Breast epithelium (tissue), 4 donors: ENCODE measurements around the gene FBLN2. TPM values are rescaled to one million over a fixed set of nuclear protein-coding genes. Genes with fewer than 3 reads are reported as not detected.
"Not testable (repeated sequence)": the region's sequence is repeated elsewhere in the genome, so short reads cannot be mapped to it uniquely, and the experiment has no call there.

Source experiments
- DNase-seq, 2 donors: peaks; one replicate each; pipeline ENCODE4 v3.0.0-alpha.2; 2019; ENCODE audit warnings: low spot score in 2 of 2
- H3K27ac ChIP-seq, 2 donors: fragments of 200-600 bp; sonication (generic) in 1 of 2; one replicate each; pipeline ENCODE4 v1.5.1; 2016 to 2019; ENCODE audit warnings: mild to moderate bottlenecking in 1 of 2
- H3K27me3 ChIP-seq, 2 donors: fragments of 200-600 bp; sonication (generic) in 1 of 2; one replicate each; pipeline versions ENCODE4 v1.5.1 to v1.6.0; 2017 to 2019; ENCODE audit warnings: control low read depth in 1 of 2, mild to moderate bottlenecking in 1 of 2
- H3K36me3 ChIP-seq: fragments of 200-600 bp; one replicate; pipeline ENCODE4 v1.5.1; 2019
- H3K4me1 ChIP-seq, 2 donors: fragments of 200-600 bp; sonication (generic); one replicate each; pipeline ENCODE4 v1.5.1; 2016 to 2019; ENCODE audit warnings: control low read depth in 1 of 2
- H3K4me3 ChIP-seq, 3 donors: fragments of 200-600 bp; sonication (generic); 1 replicate in 2 of 3; 2 replicates in 1 of 3; pipeline ENCODE4 v1.5.1; 2016 to 2019; ENCODE audit warnings: mild to moderate bottlenecking in 3 of 3, moderate library complexity in 2 of 3
- H3K9me3 ChIP-seq, 2 donors: fragments of 200-600 bp; sonication (generic) in 1 of 2; one replicate each; pipeline ENCODE4 v1.5.1; 2016 to 2019; ENCODE audit warnings: control low read depth in 1 of 2
- POLR2A ChIP-seq: fragments of 450-650 bp; IDR thresholded peaks from one replicate; pipeline ENCODE4 v1.6.1; 2016; ENCODE audit warnings: antibody characterized with exemption, mild to moderate bottlenecking, moderate library complexity
- POLR2AphosphoS5 ChIP-seq, 3 donors: sonication (generic); formaldehyde crosslinking; IDR thresholded peaks; one replicate each; pipeline ENCODE4 v1.6.1; 2017; ENCODE audit warnings: antibody characterized with exemption in 3 of 3
- intact Hi-C: fragments of 100-400 bp; cut with DNase I; formaldehyde crosslinking; loops from one replicate; pipeline ENCODE4 v1.15.1; 2023; ENCODE audit warnings: low total_unique reads
- total RNA-seq, 3 donors: library from RNA; depleted of rRNA; stranded (reverse); fragments of >200 nt; gene quantifications; one replicate each; pipeline ENCODE4 v1.1.0, GENCODE V29; 2016
- TF ChIP-seq, protein P1 (sequence below), 3 donors: fragments of 450-650 bp; IDR thresholded peaks; one replicate each; pipeline ENCODE4 v1.5.1; 2016 to 2017; ENCODE audit warnings: antibody characterized with exemption in 3 of 3, mild to moderate bottlenecking in 3 of 3, moderate library complexity in 3 of 3

FBLN2 gene
- total RNA-seq, 3 donors from 2014 or later, result 43.5 to 663 (median 81.3) TPM

GRCh38 chr3:13559764-13560525 is 11.0 kb downstream of the FBLN2 start:
- no peaks in the 10 kb centered on the region for H3K36me3 ChIP-seq
- no peaks in the 10 kb centered on the region for H3K9me3 ChIP-seq
- intact Hi-C loops, result no loop called here
- TF ChIP-seq, protein P1, sequence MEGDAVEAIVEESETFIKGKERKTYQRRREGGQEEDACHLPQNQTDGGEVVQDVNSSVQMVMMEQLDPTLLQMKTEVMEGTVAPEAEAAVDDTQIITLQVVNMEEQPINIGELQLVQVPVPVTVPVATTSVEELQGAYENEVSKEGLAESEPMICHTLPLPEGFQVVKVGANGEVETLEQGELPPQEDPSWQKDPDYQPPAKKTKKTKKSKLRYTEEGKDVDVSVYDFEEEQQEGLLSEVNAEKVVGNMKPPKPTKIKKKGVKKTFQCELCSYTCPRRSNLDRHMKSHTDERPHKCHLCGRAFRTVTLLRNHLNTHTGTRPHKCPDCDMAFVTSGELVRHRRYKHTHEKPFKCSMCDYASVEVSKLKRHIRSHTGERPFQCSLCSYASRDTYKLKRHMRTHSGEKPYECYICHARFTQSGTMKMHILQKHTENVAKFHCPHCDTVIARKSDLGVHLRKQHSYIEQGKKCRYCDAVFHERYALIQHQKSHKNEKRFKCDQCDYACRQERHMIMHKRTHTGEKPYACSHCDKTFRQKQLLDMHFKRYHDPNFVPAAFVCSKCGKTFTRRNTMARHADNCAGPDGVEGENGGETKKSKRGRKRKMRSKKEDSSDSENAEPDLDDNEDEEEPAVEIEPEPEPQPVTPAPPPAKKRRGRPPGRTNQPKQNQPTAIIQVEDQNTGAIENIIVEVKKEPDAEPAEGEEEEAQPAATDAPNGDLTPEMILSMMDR (IDR thresholded peaks at IDR 0.05), result no peak
- TF ChIP-seq POLR2A, result no peak
- no peak for TF ChIP-seq POLR2AphosphoS5 (IDR thresholded peaks at IDR 0.05)
- peak overlapping the region; percentile 3 to 61 for H3K27ac ChIP-seq
- H3K27me3 ChIP-seq, result no peaks in the 10 kb centered on the region
- H3K4me1 ChIP-seq, result no peaks in the 10 kb centered on the region
- H3K4me3 ChIP-seq, result no peak overlapping the region
- no peak for DNase-seq

DNA sequence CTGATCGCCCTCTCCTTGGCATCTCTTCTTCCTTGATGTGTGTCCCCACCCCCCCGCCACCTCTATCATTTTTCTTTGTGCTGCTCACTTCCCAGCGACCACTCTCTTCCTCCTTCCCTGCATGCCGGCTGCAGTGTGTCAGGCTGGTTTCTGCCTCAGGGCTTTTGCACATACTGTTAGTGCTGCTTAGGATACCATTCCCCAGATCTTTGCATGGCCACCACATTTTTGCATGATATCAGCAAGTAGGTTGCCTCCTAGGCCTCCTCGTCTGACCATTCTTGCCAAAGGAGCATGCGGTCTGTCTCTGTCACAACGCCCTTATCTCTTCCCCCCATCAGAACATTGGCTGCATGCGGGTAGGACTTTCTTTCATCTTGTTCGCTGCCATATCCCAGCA is 12.5 kb downstream of the FBLN2 start:
- no peak overlapping the region for H3K4me3 ChIP-seq
- intact Hi-C loops, result no loop called here
- TF ChIP-seq POLR2AphosphoS5 (IDR thresholded peaks at IDR 0.05) (no peak), POLR2A (no peak)
- TF ChIP-seq, protein P1 (IDR thresholded peaks at IDR 0.05), result no peak
- DNase-seq, result no peak
- no peaks in the 10 kb centered on the region for H3K36me3 ChIP-seq
- H3K27me3 ChIP-seq, result no peaks in the 10 kb centered on the region
- H3K4me1 ChIP-seq, result no peaks in the 10 kb centered on the region
- H3K27ac ChIP-seq, result no peak overlapping the region
- H3K9me3 ChIP-seq, result no peaks in the 10 kb centered on the region

- Histone ChIP-seq H3K27ac (no peak overlapping the region), H3K9me3 (no peaks in the 10 kb centered on the region), H3K27me3 (no peaks in the 10 kb centered on the region), H3K4me3 (no peak overlapping the region), H3K36me3 (no peaks in the 10 kb centered on the region), H3K4me1 (no peaks in the 10 kb centered on the region)
- DNase-seq, result no peak
- TF ChIP-seq POLR2A, result no peak
- no peak for TF ChIP-seq POLR2AphosphoS5 (IDR thresholded peaks at IDR 0.05)
- TF ChIP-seq, protein P1 (IDR thresholded peaks at IDR 0.05), result no peak
- intact Hi-C loops, result no loop called here
Measured at GRCh38 chr3:13561967-13562366, 13.0 kb downstream of the FBLN2 start.

DNA sequence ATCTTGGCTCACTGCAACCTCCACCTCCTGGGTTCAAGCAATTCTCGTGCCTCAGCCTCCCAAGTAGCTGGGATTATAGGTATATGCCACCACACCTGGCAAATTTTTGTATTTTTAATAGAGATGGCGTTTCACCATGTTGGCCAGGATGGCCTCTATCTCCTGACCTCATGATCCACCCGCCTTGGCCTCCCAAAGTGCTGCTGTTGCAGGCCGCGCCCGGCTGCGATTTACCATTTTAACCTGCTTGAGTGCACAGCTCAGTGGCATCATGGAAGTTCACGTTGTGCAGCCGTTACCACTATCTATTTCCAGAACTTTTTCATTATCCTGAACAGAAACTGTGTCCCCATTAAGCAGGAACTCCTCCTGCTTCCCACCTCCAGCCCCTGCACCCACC is 13.5 kb downstream of the FBLN2 start:
- H3K4me3 ChIP-seq, H3K9me3 ChIP-seq, H3K27ac ChIP-seq, H3K27me3 ChIP-seq, H3K4me1 ChIP-seq, intact Hi-C loops, DNase-seq, H3K36me3 ChIP-seq: not testable (repeated sequence)

DNA sequence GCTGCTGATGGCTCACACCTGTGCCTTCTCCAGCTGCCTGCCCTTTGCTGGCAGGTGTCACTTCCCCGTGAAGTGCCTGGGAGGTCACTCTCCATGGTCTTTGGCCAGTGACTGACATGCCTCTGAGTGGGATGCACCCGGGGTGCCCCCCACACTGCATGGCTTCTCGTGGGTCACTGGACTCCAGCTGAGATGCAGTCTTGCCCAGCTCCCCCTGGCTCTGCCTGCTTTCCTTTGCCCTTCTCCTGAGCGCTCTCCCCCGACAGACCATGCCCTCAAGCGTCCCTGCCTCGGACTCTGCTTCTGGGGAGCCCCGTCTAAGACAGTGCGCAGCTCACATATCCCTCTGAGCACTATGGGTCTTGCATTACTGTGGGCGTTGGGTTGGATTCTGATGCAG is 14.4 kb downstream of the FBLN2 start:
- Histone ChIP-seq H3K36me3 (no peaks in the 10 kb centered on the region), H3K27me3 (no peaks in the 10 kb centered on the region), H3K4me1 (no peaks in the 10 kb centered on the region), H3K27ac (no peak overlapping the region), H3K4me3 (no peak overlapping the region), H3K9me3 (no peaks in the 10 kb centered on the region)
- no peak for TF ChIP-seq POLR2A
- no peak for TF ChIP-seq POLR2AphosphoS5 (IDR thresholded peaks at IDR 0.05)
- TF ChIP-seq, protein P1 (IDR thresholded peaks at IDR 0.05), result no peak
- intact Hi-C loops, result no loop called here
- DNase-seq, result no peak
